A673 (cell line): ENCODE data around the gene BNC2. TPM values are rescaled to one million over a fixed set of nuclear protein-coding genes. Genes with fewer than 3 reads are reported as not detected.

Experiments used
- BruUV-seq: library from RNA; stranded (reverse); fragments of 400-500 nt; replicated peaks from 2 replicates; lab custom pipeline; 2021; lab: Mats Ljungman, UMichigan
- CTCF ChIA-PET: fragments of 300-600 bp; sonication (Branson Sonifier 250); formaldehyde crosslinking; loops from one replicate; lab custom pipeline; 2022; ENCODE audit warnings: antibody characterized with exemption; lab: Charles Lee
- POLR2A ChIA-PET: fragments of 300-600 bp; sonication (Branson Sonifier 250); formaldehyde crosslinking; loops from one replicate; lab custom pipeline; 2022; ENCODE audit warnings: antibody characterized with exemption; ENCODE audit not compliant: low non-redundant PET; lab: Charles Lee
- DNase-seq: peaks from one replicate; pipeline ENCODE4 v3.0.0-alpha.2; 2015; ENCODE audit warnings: low spot score
- H3K27ac ChIP-seq: fragments of 200-600 bp; sonication (generic); 2 replicates; pipeline ENCODE4 v1.5.1; 2016; ENCODE audit warnings: mixed run types, low read depth, mild to moderate bottlenecking, mixed read lengths, antibody characterized with exemption, low read length; ENCODE audit not compliant: poor library complexity, severe bottlenecking
- H3K27me3 ChIP-seq: fragments of 200-600 bp; sonication (generic); replicated peaks from 2 replicates; pipeline ENCODE4 v1.6.1; 2017; ENCODE audit warnings: mixed run types, low read depth, mild to moderate bottlenecking, mixed read lengths, antibody characterized with exemption, low read length; ENCODE audit not compliant: insufficient read depth, poor library complexity
- H3K36me3 ChIP-seq: fragments of 200-600 bp; sonication (generic); 2 replicates; pipeline ENCODE4 v1.6.1; 2016; ENCODE audit warnings: mixed run types, mild to moderate bottlenecking, mixed read lengths, antibody characterized with exemption, low read length; ENCODE audit not compliant: insufficient read depth, poor library complexity, severe bottlenecking
- H3K4me1 ChIP-seq: fragments of 200-600 bp; sonication (generic); 2 replicates; pipeline ENCODE4 v1.6.1; 2017; ENCODE audit warnings: mixed run types, mild to moderate bottlenecking, mixed read lengths, antibody characterized with exemption, low read length; ENCODE audit not compliant: insufficient read depth, poor library complexity, severe bottlenecking
- H3K4me3 ChIP-seq: fragments of 200-600 bp; sonication (generic); 2 replicates; pipeline ENCODE4 v1.5.1; 2016; ENCODE audit warnings: low read depth, mixed run types, mild to moderate bottlenecking, mixed read lengths, low read length; ENCODE audit not compliant: poor library complexity, severe bottlenecking
- H3K9me3 ChIP-seq: fragments of 200-600 bp; sonication (generic); 2 replicates; pipeline ENCODE4 v1.6.1; 2016; ENCODE audit warnings: mixed run types, low read depth, mild to moderate bottlenecking, mixed read lengths, antibody characterized with exemption, low read length; ENCODE audit not compliant: poor library complexity, severe bottlenecking
- EZH2 ChIP-seq: fragments of 200-600 bp; sonication (generic); IDR thresholded peaks from 2 replicates; pipeline ENCODE4 v1.6.1; 2017; ENCODE audit warnings: borderline replicate concordance, low read depth, mild to moderate bottlenecking, mixed read lengths, antibody characterized with exemption, low read length; ENCODE audit not compliant: poor library complexity, severe bottlenecking
- intact Hi-C: fragments of 100-400 bp; cut with micrococcal nuclease; formaldehyde crosslinking; loops from one replicate; pipeline ENCODE4 v1.10.0; 2022; ENCODE audit not compliant: unreplicated experiment
- total RNA-seq: library from RNA; stranded (reverse); gene quantifications from 2 replicates; pipeline ENCODE4 v1.2.3, GENCODE V29; 2021
- TF ChIP-seq, protein P1 (sequence below): fragments of 300-800, 200-600 bp; sonication (generic); conservative IDR thresholded peaks from 2 replicates; pipeline ENCODE4 v1.5.1; 2017; ENCODE audit warnings: low read depth, mild to moderate bottlenecking, antibody characterized with exemption, low read length, moderate library complexity, mixed read lengths

BNC2 gene
- total RNA-seq, 1 experiment from 2014 or later = 0.45 TPM

- no TSS peak for BruUV-seq
- Histone ChIP-seq H3K36me3 (no peaks in the 10 kb centered on the region), H3K27ac (no peak overlapping the region), H3K4me1 (no peaks in the 10 kb centered on the region), H3K9me3 (no peaks in the 10 kb centered on the region), H3K4me3 (no peak overlapping the region), H3K27me3 (no peaks in the 10 kb centered on the region)
- intact Hi-C loops = no loop called here
- no peak for DNase-seq
- TF ChIP-seq EZH2 = no peak
- TF ChIP-seq, protein P1, sequence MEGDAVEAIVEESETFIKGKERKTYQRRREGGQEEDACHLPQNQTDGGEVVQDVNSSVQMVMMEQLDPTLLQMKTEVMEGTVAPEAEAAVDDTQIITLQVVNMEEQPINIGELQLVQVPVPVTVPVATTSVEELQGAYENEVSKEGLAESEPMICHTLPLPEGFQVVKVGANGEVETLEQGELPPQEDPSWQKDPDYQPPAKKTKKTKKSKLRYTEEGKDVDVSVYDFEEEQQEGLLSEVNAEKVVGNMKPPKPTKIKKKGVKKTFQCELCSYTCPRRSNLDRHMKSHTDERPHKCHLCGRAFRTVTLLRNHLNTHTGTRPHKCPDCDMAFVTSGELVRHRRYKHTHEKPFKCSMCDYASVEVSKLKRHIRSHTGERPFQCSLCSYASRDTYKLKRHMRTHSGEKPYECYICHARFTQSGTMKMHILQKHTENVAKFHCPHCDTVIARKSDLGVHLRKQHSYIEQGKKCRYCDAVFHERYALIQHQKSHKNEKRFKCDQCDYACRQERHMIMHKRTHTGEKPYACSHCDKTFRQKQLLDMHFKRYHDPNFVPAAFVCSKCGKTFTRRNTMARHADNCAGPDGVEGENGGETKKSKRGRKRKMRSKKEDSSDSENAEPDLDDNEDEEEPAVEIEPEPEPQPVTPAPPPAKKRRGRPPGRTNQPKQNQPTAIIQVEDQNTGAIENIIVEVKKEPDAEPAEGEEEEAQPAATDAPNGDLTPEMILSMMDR = no peak
- CTCF ChIA-PET = no interaction called here
- POLR2A ChIA-PET = no interaction called here
Observed at GRCh38 chr9:16411311-16411710, 459.2 kb downstream of the BNC2 start.

- no peak overlapping the region for H3K4me3 ChIP-seq
- H3K9me3 ChIP-seq = no peaks in the 10 kb centered on the region
- H3K27me3 ChIP-seq = no peaks in the 10 kb centered on the region
- ChIA-PET POLR2A (no interaction called here), CTCF (no interaction called here)
- intact Hi-C loops = no loop called here
- no peaks in the 10 kb centered on the region for H3K36me3 ChIP-seq
- no peak for DNase-seq
- H3K27ac ChIP-seq = no peak overlapping the region
- BruUV-seq = no TSS peak
- no peak for TF ChIP-seq EZH2
- no peaks in the 10 kb centered on the region for H3K4me1 ChIP-seq
Observed at GRCh38 chr9:16410601-16411280, 459.7 kb downstream of the BNC2 start.

- Histone ChIP-seq H3K27me3 (no peaks in the 10 kb centered on the region), H3K4me3 (no peak overlapping the region), H3K36me3 (no peaks in the 10 kb centered on the region), H3K4me1 (no peaks in the 10 kb centered on the region), H3K9me3 (no peaks in the 10 kb centered on the region), H3K27ac (no peak overlapping the region)
- POLR2A ChIA-PET = no interaction called here
- no peak for DNase-seq
- intact Hi-C loops = no loop called here
- BruUV-seq = no TSS peak
- CTCF ChIA-PET = no interaction called here
- TF ChIP-seq, protein P1 = no peak
- no peak for TF ChIP-seq EZH2
Observed at GRCh38 chr9:16407617-16408016, 462.9 kb downstream of the BNC2 start.
